HG02852 (cell line): ENCODE data around the gene ACBD7.
A peak's percentile ranks its signal among the peaks of the same experiment; 100 is the strongest.

Experiments
- ATAC-seq: cut with Tn5 transposase; IDR thresholded peaks from one replicate; pipeline ENCODE4 v1.9.1; 2021; ENCODE audit warnings: mild to moderate bottlenecking, moderate library complexity; ENCODE audit not compliant: unreplicated experiment

ACBD7 gene

DNA sequence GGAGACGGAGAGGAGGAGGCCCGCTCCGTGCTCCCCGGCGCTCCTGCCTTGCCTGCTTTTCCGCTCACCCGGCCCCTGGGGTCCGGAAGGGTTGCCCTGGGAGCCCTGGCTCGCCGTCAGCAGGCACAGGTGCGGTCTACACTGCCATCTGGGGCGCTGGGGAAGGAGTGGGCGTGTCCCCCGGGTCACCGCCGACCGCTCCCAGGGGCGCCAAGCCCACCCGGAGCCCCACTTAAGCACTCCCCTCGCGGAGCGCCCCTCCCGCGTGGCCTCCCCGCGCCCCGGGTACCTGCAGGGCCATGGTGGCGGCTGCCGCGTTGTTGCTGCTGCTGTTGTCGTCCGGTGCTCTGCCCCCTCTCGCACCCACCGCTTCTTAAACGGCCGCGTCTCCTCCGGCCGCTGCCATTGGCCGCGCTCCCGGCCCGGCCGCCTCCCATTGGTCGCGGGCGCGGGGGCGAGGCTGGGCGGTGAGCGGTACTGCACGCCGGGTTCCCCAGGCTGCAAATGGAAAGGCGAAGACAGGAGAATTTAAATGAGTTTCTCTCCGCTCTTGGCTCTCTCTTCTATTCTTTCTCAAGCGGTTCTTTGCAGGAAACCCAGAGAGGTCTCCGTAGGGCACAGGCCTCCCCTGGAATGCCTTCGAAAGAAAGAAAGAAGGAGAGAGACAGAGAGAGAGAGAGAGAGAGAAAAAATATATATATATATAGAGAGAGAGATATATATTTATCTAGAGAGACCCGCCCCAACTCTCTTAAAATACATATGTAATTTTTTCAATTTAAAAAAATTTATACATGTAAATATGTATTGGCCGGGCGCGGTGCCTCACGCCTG lies at the start of gene ACBD7:
Gene ACBD7, minus strand, starts transcription at position 349 of the 834 bp plus-strand sequence. Its CDS starts 48 bp downstream, at position 301.
- peak; percentile 100 for ATAC-seq

DNA sequence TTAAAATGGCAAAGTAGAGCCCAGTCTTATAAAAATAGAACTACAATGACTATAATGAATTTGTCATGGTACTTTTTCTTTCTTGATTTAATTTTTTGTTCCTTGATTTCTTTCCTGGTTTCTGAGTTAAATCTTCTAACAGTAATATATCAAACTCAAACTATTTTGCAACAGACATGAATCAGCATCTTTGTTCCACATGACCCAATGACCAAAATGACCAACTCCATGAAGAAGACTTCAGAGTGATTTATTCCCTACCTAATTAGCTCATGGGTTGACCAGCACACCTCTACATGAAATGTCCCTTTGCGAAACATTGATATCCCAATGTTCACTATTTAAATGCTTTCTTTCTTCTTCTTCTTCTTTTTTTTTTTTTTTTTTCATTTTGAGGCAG lies 49.1 kb upstream of the ACBD7 start:
- ATAC-seq, result no peak

DNA sequence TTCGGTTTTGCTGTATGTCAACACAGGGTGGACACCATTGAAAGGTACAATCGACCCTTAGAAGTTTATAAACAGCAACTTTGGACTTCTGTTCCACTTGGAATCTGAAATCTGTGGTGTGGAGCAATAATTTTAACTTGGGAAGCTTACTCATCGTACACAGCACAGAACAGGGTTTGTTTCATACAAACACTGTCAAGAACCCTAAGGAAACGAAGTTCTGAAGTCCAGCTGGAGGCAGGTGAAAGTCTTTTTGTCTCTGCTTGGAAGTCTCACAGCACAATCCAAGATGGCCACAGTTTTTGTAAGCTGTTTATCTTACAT lies 48.4 kb upstream of the ACBD7 start:
- ATAC-seq, result no peak

DNA sequence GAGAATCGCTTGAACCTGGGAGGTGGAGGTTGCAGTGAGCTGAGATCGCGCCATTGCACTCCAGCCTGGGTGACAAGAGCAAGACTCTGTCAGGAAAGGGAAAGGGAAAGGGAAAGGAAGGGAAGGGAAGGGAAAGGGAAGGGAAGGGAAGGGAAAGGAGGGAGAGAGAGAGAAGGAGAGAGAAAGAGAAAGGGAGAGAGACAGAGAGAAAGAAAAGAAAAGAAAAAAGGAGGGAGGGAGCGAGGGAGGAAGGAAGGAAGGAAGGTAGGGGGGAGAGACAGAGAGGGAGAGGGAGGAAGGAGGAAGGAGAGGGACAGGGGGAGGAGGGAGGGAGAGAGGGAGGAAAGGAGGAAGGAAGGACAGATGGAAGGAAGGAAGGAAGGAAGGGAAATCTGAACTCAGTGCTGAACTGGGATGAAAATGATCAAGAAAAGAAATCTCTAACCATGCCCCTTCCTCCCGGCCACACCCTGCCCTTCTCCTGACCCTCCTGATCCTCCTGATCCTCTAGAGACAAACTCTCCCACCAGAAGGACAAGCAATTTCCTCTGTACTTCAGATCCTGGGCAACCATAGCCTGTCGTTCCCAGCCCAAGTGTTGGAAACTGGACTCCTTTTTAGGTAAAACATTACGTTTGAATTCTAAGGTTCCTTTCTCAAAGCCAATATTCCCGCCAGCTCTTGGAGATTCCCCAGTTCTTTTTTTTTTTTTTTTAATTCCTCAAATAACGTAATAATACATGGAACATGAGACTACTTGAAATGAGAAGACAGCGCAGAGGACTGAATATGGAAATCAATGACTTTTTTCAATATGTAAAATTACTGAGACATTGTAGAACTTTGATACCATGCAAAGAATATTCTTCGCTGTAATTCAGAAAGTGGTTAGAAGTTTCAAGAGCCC lies 47.8 kb upstream of the ACBD7 start:
- ATAC-seq, result no peak

DNA sequence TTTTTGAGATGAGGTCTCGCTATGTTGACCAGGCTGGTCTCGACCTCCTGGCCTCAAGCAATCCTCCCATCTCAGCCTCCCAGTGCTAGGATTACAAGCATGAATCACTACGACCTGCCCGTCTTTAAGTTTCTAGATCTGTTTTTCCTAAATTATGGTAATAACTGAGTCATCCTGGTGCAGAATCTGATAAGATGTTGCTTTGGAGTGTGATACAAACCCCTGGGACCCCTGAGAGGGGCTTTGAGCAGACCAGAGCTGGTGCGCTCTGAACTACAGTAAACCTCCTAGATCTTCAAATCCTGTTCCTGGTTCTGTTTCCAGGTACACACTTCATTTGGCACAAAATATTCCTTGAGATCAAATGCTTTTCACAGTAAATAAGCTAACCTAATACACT lies 42.8 kb upstream of the ACBD7 start:
- no peak for ATAC-seq

DNA sequence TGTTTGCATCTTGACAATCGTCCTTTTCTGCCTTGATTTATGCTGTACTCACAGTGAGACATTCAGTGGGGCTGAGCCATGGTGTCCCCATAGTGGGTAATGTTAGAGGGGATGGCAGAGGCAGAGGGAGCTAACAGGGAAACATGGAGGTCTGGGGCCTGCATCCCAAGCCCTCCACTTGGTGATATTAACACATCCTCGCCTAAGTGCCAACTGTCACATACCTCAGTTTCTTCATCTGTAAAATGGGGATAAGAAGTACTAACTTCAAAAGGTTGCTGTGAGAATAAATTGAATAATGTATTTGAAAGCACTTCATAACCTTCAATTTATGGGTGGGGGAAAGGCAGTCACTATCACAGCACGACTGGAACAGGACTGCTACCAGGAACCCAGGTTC lies 36.3 kb upstream of the ACBD7 start:
- ATAC-seq, result no peak

DNA sequence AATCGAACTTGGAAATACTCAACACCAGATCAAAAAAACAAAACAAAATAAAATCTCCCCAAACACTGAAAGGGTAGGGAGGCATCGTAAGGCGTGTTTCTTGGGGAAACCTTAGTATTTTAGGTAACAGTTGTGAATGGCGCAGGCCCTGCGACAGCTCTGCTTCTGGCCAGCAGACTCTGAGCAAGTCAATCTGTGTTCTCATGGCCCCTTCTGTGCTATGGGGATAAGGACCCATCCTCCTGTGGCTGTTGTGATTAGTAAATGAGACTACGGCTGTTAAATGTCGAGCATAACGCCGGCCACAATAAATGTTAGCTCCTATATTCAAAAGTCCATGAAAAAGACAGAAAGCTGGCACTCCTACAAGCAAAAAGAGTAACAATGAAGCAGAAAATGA lies 35.6 kb upstream of the ACBD7 start:
- no peak for ATAC-seq

DNA sequence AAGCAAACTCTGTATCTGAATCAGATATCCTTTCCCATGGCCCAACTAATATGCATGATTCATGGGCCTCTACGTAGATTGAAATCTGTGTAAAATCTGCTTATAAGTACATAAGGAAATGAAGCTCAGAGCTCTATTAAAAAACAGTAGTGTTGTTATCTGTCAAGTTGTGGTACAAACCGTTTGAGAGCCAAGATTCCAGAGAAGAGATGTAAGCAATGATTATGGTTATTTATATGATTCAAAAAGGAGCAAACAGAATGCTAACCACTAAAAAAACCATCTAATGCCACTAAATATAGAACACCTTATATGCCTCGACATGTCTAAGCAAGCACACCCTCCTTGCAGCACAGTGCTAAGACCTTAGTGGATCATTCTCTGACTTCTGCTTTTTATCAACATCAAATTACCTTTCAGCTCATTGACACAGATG lies 35.2 kb upstream of the ACBD7 start:
- ATAC-seq, result no peak

DNA sequence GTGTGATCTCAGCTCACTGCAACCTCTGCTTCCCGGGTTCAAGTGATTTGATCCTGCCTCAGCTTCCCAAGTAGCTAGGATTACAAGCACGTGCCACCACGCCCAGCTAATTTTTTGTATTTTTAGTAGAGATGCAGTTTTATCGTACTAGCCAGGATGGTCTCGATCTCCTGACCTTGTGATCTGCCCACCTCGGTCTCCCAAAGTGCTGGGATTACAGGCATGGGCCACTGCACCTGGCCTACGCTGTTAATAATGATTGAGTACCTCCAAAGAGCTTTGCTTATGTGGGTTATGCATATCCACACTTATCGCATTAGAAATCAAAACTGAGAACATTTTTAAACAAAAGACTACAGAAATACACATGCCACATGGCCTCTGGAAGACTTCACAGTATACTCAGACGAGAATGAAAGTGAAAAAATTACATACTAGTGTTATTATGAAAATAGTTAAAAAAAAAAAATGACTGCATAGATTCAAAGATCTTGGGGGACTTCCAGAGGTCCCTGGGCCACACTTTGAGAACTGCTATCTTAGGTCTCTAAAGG lies 34.0 kb upstream of the ACBD7 start:
- peak; percentile 92 for ATAC-seq

DNA sequence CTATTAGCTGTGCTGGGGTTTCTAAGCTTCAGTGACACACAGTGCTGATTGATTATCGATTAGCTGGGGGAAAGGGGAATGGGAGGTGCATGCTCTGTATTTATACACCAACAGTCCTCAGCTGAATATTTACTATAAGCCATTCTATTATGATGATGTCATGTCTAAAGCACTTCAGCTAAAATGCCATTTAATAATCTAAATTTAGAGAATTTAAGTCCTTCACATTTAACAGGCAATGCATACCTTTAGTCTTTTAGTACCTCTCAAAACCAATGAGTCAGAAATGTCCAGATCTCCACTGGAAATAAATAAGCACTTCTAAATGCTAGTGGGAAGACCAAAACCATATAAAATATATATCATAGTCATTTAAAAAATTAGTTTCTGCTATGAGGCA lies 33.1 kb upstream of the ACBD7 start:
- no peak for ATAC-seq

DNA sequence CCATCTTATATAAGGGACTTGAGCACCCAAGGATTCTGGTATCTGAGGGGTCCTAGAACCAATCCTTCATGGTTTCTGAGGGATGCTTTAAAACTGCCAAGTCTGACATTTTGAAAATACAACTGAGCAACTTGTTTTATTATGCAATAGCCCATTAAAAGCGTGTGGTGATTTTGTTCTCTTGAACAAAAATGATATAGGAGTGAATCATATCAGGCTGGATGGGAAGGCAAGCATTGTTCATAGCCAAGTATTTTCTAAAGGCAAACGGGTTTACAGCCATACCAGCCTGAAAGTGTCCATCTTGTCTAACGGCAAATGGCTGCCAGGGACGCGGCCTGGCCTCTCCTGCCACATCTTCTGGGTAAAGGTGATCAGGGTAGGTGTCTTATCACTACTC lies 31.9 kb upstream of the ACBD7 start:
- ATAC-seq, result no peak

DNA sequence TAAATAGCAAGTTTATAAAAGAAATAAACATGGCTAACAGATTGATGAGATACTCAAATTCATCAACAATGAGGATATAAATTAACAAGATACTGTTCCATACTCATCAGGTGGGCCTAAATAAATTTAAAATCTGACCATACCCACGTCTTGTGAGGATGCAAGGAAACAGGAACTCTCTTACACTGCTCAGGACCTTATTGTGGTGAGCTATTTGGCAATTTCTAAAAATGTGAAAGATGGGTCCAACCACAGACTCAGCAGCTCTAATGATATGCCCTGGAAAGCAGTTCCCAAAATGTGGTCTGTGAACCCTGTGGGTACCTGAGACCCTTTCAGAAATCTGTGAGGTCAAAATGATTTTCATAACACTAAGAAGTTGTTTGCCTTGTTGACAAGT lies 30.0 kb upstream of the ACBD7 start:
- no peak for ATAC-seq

DNA sequence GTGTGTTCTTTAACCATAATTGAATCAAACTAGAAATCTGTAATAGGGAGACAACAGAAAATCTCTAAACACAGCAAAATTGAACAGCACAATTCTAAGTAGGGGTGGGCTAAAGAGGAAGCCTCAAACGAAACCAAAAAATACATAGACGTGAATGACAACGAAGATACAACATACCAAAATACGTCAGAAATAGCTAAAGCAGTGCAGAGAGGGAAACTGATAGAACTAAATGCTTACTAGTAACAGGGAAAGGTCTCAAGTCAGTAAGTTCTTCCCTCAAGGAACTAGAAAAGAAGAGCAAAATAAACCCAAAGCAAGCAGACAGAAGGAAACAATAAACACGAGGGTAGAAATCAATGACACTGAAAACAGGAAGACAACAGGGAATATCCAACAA lies 27.6 kb upstream of the ACBD7 start:
- ATAC-seq, result no peak

DNA sequence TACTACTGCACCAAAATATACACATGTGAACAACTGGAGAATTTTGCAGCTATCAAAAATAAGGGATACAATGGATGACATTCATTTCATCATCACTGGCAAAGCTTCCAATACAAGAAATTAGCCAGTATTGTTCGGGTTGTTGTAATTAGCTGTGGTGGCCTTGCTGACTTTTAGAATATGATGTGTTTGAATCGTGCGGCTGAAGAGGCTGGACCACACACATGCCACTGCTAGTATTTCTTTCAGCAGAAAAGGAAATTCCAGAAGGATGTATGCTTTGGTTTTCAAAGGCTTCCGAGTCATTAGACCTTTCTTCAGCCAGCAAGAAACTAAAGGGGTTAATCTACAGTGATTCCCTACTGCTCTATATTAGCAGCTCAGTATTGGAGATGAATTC lies 25.2 kb upstream of the ACBD7 start:
- ATAC-seq, result no peak

DNA sequence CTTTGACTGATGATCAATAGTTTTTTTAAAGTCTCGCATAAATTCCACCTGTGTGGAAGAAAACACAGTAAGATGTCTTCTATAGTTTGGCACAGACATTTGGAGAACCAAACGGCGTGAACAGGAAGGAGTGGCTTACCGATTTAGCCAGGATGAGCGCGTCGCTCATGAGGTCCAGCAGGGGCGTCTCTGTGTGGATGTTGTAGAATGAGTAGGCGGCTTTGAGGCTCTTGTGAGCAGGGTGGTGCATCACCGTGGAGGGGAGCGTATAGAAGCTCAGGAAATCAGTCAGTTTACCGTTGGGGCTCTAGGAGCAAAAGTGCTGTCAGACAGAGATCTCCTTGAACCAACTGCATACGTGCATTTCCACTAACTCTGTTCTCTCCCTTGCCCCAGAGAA lies 24.1 kb upstream of the ACBD7 start:
- ATAC-seq, result no peak

DNA sequence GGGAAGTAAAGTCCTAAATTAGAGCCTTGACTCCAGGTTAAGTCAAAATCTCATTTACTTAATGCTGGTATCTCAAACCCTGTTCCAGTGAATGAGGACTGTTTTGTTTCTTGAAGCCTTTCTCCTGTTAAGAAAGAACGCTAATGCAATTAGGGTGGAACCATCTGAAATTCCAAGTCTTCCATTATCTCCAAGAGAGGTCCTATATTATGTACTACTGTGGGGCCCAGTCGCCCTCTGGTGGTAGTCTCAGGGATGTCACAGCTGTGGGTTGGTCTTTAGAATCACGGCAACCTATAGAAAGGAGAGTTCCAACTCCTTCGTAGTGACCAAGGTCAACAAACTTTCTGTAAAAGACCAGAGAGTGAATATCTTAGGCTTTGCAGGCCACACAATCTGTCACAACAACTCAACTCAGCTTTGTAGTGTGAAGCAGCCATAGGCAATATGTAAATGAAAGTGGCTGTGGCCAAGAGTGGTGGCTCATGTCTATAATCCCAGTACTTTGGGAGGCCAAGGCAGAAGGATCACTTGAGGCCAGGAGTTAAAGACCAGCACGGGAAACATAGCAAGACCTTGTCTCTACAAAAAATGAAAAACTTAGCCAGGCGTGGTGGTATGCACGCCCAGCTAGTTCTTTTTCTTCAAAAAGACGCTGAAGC lies 17.9 kb upstream of the ACBD7 start:
- ATAC-seq, result peak; percentile 90

DNA sequence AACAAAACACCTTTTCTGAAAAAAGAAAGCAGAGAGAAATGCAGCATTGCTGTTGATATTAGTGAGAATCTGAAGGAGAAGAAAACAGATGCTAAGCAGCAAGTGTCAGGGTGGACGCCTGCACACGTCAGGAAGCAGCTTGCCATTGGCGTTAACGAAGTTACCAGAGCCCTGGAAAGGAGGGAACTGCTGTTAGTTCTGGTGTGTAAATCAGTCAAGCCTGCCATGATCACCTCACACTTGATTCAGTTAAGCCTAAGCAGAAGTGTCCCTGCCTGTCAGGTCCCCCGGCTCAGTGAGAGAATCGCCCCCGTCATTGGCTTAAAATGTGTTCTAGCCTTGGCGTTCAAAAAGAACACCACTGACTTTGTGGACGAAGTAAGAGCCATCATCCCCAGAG lies 14.9 kb upstream of the ACBD7 start:
- ATAC-seq, result no peak

DNA sequence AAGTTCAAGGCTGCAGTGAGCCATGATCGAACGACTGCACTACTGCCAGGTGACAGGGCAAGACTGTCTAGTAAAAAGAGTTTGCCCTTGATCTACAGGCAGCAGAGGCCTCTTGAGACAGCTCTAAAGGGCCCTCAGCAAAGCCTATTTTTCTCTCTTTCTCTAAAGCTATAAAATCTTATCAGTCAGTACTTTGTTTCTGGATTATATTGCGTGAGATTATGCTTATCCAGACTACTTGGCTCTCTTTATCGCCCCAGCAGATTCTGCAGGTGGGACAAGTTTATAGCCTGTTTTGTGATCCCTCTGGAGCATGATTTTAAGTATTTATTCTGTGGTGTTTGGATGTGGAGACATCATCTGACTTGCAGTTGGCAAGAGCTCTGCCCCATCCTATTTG lies 11.3 kb upstream of the ACBD7 start:
- no peak for ATAC-seq

DNA sequence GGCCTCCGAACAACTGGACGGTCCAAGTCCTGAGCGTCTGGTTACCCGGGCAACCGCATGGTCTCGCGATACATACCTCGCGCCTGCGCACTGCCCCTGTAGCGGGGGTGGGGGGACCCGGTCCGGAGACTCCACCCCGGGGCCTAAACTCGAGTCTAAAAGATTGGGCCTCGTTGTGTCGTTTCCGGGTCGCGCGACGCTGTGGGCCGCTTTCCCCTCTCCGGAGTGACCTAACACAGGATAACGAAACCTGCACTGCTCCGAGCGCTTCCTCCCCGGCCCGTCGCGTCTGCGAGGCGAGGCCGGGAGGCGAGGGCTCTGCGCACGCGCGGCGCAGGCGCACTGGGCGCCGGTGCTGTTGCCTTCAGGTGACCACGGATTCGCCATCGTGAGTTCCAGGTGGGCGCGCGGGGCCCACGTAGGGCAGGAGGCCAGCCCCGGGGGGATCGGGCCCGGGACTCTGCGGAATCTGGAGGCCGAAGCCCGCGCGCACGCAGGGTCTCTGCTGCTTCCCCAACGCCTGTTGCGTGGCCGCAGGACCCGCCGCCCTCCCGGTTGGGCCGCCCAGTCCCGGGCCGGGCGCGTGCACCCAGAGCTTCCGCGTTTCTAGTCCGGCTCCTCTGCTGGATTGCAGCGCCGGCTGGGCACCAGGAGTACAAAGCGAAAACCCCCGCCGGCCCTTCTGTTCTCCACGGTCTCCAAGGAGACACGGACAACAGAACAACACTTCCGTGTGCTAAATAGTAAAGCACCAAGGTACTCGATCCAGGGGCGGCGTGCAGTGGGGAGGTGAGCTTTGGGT lies 8.6 kb upstream of the ACBD7 start, which contains the start of gene RPP38:
Gene RPP38, plus strand, starts transcription at position 345 of the 802 bp plus-strand sequence. CDS start 5,960 bp downstream, outside the sequence.
- ATAC-seq, result peak; percentile 82

DNA sequence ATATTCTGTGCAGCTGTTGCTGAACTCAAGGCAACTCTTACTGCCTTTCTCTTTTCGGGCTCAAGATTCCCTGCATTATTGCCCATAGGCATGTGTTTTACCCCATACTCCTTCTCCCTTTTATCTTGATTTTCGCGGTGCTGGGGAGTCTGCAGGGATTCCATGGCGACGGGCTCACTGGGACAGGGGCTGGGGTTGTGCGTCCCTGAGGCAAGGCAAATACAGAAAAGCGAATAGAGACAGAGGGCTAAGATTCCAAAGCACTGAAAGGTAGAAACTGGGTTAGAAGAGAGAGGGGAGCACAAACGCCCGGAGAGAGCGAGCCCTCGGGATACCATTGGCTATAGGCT lies 8.1 kb upstream of the ACBD7 start:
- peak; percentile 16 for ATAC-seq
